Measurements from ENCODE around the gene LPAR6. TPM values are rescaled to one million over a fixed set of nuclear protein-coding genes. Genes with fewer than 3 reads are reported as not detected.

The LPAR6 gene
- total RNA-seq, 2 experiments from 2014 or later: 8.8 TPM

GRCh38 chr13:48411147-48411794 is 1.6 kb downstream of the LPAR6 start:
- H3K36me3 Mint-ChIP-seq: peaks cover 9% of the 10 kb centered on the region
- H3K4me1 Mint-ChIP-seq (ENCODE audit: low read depth): peaks cover 50% of the 10 kb centered on the region
- intact Hi-C loops (cut with micrococcal nuclease): loop anchor here (1.0 to 5.0 kb wide), 3 partner anchors 8 to 36 kb away; no protein-coding TSS in a partner anchor
- H3K9me3 Mint-ChIP-seq: no peaks in the 10 kb centered on the region
- POLR2A ChIA-PET: no interaction called here
- H3K27ac Mint-ChIP-seq: peak overlapping the region; percentile 97
- H3K4me3 Mint-ChIP-seq: peak overlapping the region; percentile 94
- DNase-seq: no peak
- no peaks in the 10 kb centered on the region for H3K27me3 Mint-ChIP-seq
- CTCF ChIA-PET: no interaction called here

- intact Hi-C loops (cut with micrococcal nuclease): loop anchor here (2.0 to 5.0 kb wide), 2 partner anchors 21 to 37 kb away; no protein-coding TSS in a partner anchor
- Mint-ChIP-seq H3K27ac (peak overlapping the region; percentile 82), H3K9me3 (no peaks in the 10 kb centered on the region), H3K27me3 (no peaks in the 10 kb centered on the region), H3K4me1 (ENCODE audit: low read depth) (peaks cover 61% of the 10 kb centered on the region), H3K4me3 (peak overlapping the region; percentile 69), H3K36me3 (peaks cover 9% of the 10 kb centered on the region)
- CTCF ChIA-PET: no interaction called here
- DNase-seq: no peak
- POLR2A ChIA-PET: no interaction called here
Observed at GRCh38 chr13:48410199-48410598, 2.7 kb downstream of the LPAR6 start.

- DNase-seq: no peak
- Mint-ChIP-seq H3K4me1 (ENCODE audit: low read depth) (peaks cover 75% of the 10 kb centered on the region), H3K27me3 (no peaks in the 10 kb centered on the region), H3K36me3 (peaks cover 5% of the 10 kb centered on the region), H3K4me3 (no peak overlapping the region), H3K27ac (no peak overlapping the region), H3K9me3 (no peaks in the 10 kb centered on the region)
- POLR2A ChIA-PET: no interaction called here
- intact Hi-C loops (cut with micrococcal nuclease): loop anchor here (10.0 kb wide), 1 partner anchor 251 kb away; no protein-coding TSS in a partner anchor
- CTCF ChIA-PET: no interaction called here
Observed at GRCh38 chr13:48405875-48406274, 7.0 kb downstream of the LPAR6 start.

- Mint-ChIP-seq H3K27me3 (no peaks in the 10 kb centered on the region), H3K4me3 (no peak overlapping the region), H3K36me3 (peaks cover under 1% of the 10 kb centered on the region), H3K27ac (no peak overlapping the region), H3K9me3 (no peaks in the 10 kb centered on the region), H3K4me1 (ENCODE audit: low read depth) (peaks cover 79% of the 10 kb centered on the region)
- POLR2A ChIA-PET: no interaction called here
- no peak for DNase-seq
- CTCF ChIA-PET: no interaction called here
- intact Hi-C loops (cut with micrococcal nuclease): loop anchor here (5.0 to 10.0 kb wide), 6 partner anchors 168 to 487 kb away; partner anchors contain the start of gene NUDT15
Observed at GRCh38 chr13:48404952-48405351, 8.0 kb downstream of the LPAR6 start.

GRCh38 chr13:48403913-48404312 is 9.0 kb downstream of the LPAR6 start:
- peak overlapping the region; percentile 45 for H3K27ac Mint-ChIP-seq

GRCh38 chr13:48403151-48403631 is 9.7 kb downstream of the LPAR6 start:
- POLR2A ChIA-PET: interaction anchor here (1.5 kb wide), 1 partner anchor 9 kb away, joined by 5 read pairs; no protein-coding TSS in a partner anchor
- CTCF ChIA-PET: interaction anchor here (1.2 kb wide), 1 partner anchor 365 kb away, joined by 4 read pairs; no protein-coding TSS in a partner anchor
- H3K27me3 Mint-ChIP-seq: no peaks in the 10 kb centered on the region
- intact Hi-C loops (cut with micrococcal nuclease): loop anchor here (1.0 to 10.0 kb wide), 12 partner anchors 8 to 489 kb away; partner anchors contain the start of gene NUDT15
- peaks cover 75% of the 10 kb centered on the region for H3K4me1 Mint-ChIP-seq (ENCODE audit: low read depth)
- no peaks in the 10 kb centered on the region for H3K36me3 Mint-ChIP-seq
- peak overlapping the region; percentile 77 for H3K27ac Mint-ChIP-seq
- DNase-seq: peak; percentile 60
- peak overlapping the region; percentile 40 for H3K4me3 Mint-ChIP-seq
- H3K9me3 Mint-ChIP-seq: no peaks in the 10 kb centered on the region

More at GRCh38 chr13:48403913-48404312, 9.0 kb downstream of the LPAR6 start:
- H3K27me3 Mint-ChIP-seq: no peaks in the 10 kb centered on the region
- ChIA-PET CTCF (no interaction called here), POLR2A (interaction anchor here (1.5 kb wide), 1 partner anchor 8 kb away, joined by 5 read pairs; no protein-coding TSS in a partner anchor)
- peaks cover 76% of the 10 kb centered on the region for H3K4me1 Mint-ChIP-seq (ENCODE audit: low read depth)
- intact Hi-C loops (cut with micrococcal nuclease): loop anchor here (1.0 to 10.0 kb wide), 12 partner anchors 7 to 488 kb away; partner anchors contain the start of gene NUDT15
- no peaks in the 10 kb centered on the region for H3K9me3 Mint-ChIP-seq
- no peaks in the 10 kb centered on the region for H3K36me3 Mint-ChIP-seq
- DNase-seq: no peak
- H3K4me3 Mint-ChIP-seq: no peak overlapping the region

- ChIA-PET POLR2A (interaction anchor here (1.1 to 1.5 kb wide), 2 partner anchors 10 to 130 kb away, joined by 3 to 5 read pairs; partner anchors contain the start of gene RCBTB2), CTCF (interaction anchor here (1.2 kb wide), 1 partner anchor 364 kb away, joined by 4 read pairs; no protein-coding TSS in a partner anchor)
- H3K27me3 Mint-ChIP-seq: no peaks in the 10 kb centered on the region
- no peaks in the 10 kb centered on the region for H3K9me3 Mint-ChIP-seq
- DNase-seq: peak; percentile 20
- H3K4me3 Mint-ChIP-seq: no peak overlapping the region
- intact Hi-C loops (cut with micrococcal nuclease): loop anchor here (1.0 to 10.0 kb wide), 10 partner anchors 98 to 490 kb away; partner anchors contain the start of gene NUDT15
- no peaks in the 10 kb centered on the region for H3K36me3 Mint-ChIP-seq
- peaks cover 74% of the 10 kb centered on the region for H3K4me1 Mint-ChIP-seq (ENCODE audit: low read depth)
- peak overlapping the region; percentile 56 for H3K27ac Mint-ChIP-seq
Observed at GRCh38 chr13:48402325-48402932, 10.5 kb downstream of the LPAR6 start.

GRCh38 chr13:48401480-48401879 is 11.4 kb downstream of the LPAR6 start:
- H3K27ac Mint-ChIP-seq: no peak overlapping the region
- H3K36me3 Mint-ChIP-seq: peaks cover 3% of the 10 kb centered on the region
- intact Hi-C loops (cut with micrococcal nuclease): loop anchor here (5.0 to 10.0 kb wide), 6 partner anchors 164 to 491 kb away; partner anchors contain the start of gene NUDT15
- CTCF ChIA-PET: interaction anchor here (1.1 to 1.6 kb wide), 2 partner anchors 179 to 395 kb away, joined by 3 to 6 read pairs; no protein-coding TSS in a partner anchor
- peaks cover 72% of the 10 kb centered on the region for H3K4me1 Mint-ChIP-seq (ENCODE audit: low read depth)
- H3K9me3 Mint-ChIP-seq: peaks cover 8% of the 10 kb centered on the region
- POLR2A ChIA-PET: interaction anchor here (1.2 kb wide), 1 partner anchor 11 kb away, joined by 4 read pairs; the partner anchor contains the start of gene LPAR6
- DNase-seq: no peak
- H3K4me3 Mint-ChIP-seq: no peak overlapping the region
- H3K27me3 Mint-ChIP-seq: no peaks in the 10 kb centered on the region

- Mint-ChIP-seq H3K27me3 (no peaks in the 10 kb centered on the region), H3K4me3 (no peak overlapping the region), H3K27ac (peak overlapping the region; percentile 11), H3K4me1 (ENCODE audit: low read depth) (peaks cover 66% of the 10 kb centered on the region), H3K9me3 (peaks cover 14% of the 10 kb centered on the region), H3K36me3 (peaks cover 8% of the 10 kb centered on the region)
- POLR2A ChIA-PET: interaction anchor here (1.2 kb wide), 1 partner anchor 12 kb away, joined by 4 read pairs; the partner anchor contains the start of gene LPAR6
- CTCF ChIA-PET: interaction anchor here (1.1 to 1.6 kb wide), 2 partner anchors 179 to 395 kb away, joined by 3 to 6 read pairs; no protein-coding TSS in a partner anchor
- no peak for DNase-seq
- intact Hi-C loops (cut with micrococcal nuclease): loop anchor here (5.0 to 10.0 kb wide), 6 partner anchors 164 to 491 kb away; partner anchors contain the start of gene NUDT15
Observed at GRCh38 chr13:48400850-48401291, 12.0 kb downstream of the LPAR6 start.

- CTCF ChIA-PET: interaction anchor here (1.6 kb wide), 1 partner anchor 180 kb away, joined by 6 read pairs; no protein-coding TSS in a partner anchor
- POLR2A ChIA-PET: no interaction called here
- intact Hi-C loops (cut with micrococcal nuclease): loop anchor here (5.0 to 10.0 kb wide), 6 partner anchors 163 to 492 kb away; partner anchors contain the start of gene NUDT15
- Mint-ChIP-seq H3K27ac (peak overlapping the region; percentile 16), H3K27me3 (no peaks in the 10 kb centered on the region), H3K9me3 (peaks cover 19% of the 10 kb centered on the region), H3K36me3 (peaks cover 14% of the 10 kb centered on the region), H3K4me3 (no peak overlapping the region), H3K4me1 (ENCODE audit: low read depth) (peaks cover 59% of the 10 kb centered on the region)
- DNase-seq: no peak
Observed at GRCh38 chr13:48400090-48400694, 12.7 kb downstream of the LPAR6 start.

GRCh38 chr13:48398450-48399095 is 14.3 kb downstream of the LPAR6 start:
- intact Hi-C loops (cut with micrococcal nuclease): no loop called here
- no peak for DNase-seq
- ChIA-PET POLR2A (no interaction called here), CTCF (interaction anchor here (1.0 to 1.5 kb wide), 3 partner anchors 64 to 182 kb away, joined by 3 to 5 read pairs (median 3); no protein-coding TSS in a partner anchor)
- Mint-ChIP-seq H3K27ac (no peak overlapping the region), H3K4me1 (ENCODE audit: low read depth) (peaks cover 45% of the 10 kb centered on the region), H3K9me3 (peaks cover 19% of the 10 kb centered on the region), H3K36me3 (peaks cover 27% of the 10 kb centered on the region), H3K4me3 (no peak overlapping the region), H3K27me3 (no peaks in the 10 kb centered on the region)

Measured in activated CD4-positive, alpha-beta memory T cell treated with anti-CD3 and anti-CD28 coated beads for 36 hours (primary cell).